A549 (cell line): ENCODE data around the gene CFAP119. TPM values are rescaled to one million over a fixed set of nuclear protein-coding genes. Genes with fewer than 3 reads are reported as not detected.

Experiments used
- ATAC-seq, 2 experiments: fragments of 200-7000 bp in 1 of 2; fragments of >200 bp in 1 of 2; cut with Nextera tagmentation in 1 of 2; cut with Tn5 transposase in 1 of 2; 3 replicates each; pipeline versions ENCODE4 v1.8.0 to v1.9.1; 2018 to 2020; ENCODE audit warnings: mild to moderate bottlenecking in 1 of 2, moderate library complexity in 1 of 2
- CTCF ChIA-PET: fragments of 300-600 bp; sonication (Branson Sonifier 250); formaldehyde crosslinking; extraction: SDS; loops from one replicate; lab custom pipeline; 2021; ENCODE audit warnings: antibody characterized with exemption, inconsistent platforms; lab: Yijun Ruan, JAX
- POLR2A ChIA-PET: fragments of 350-600 bp; formaldehyde crosslinking; extraction: SDS; loops from one replicate; lab custom pipeline; 2021; ENCODE audit warnings: antibody characterized with exemption, inconsistent platforms; lab: Yijun Ruan, JAX
- DNase-seq, 2 experiments: peaks; one replicate each; pipeline versions ENCODE4 v3.0.0 to v3.0.0-alpha.2; 2011 to 2016; ENCODE audit warnings: low read depth in 1 of 2, low spot score in 1 of 2
- FAIRE-seq: peaks from 2 replicates; lab custom pipeline; 2011; peaks lifted over from hg19 to GRCh38; lab: Jason Lieb, UNC
- H3K27ac ChIP-seq, 2 experiments: fragments of >200 bp; sonication (Bioruptor Twin); formaldehyde crosslinking; 3 replicates each; pipeline ENCODE4 v1.5.1; 2016 to 2017
- H3K4me1 ChIP-seq: fragments of >200 bp; sonication (Bioruptor Twin); formaldehyde crosslinking; 3 replicates; pipeline ENCODE4 v1.6.1; 2016
- H3K4me2 ChIP-seq: fragments of >200 bp; sonication (Bioruptor Twin); formaldehyde crosslinking; 3 replicates; pipeline ENCODE4 v1.6.1; 2016
- H3K4me3 ChIP-seq: fragments of >200 bp; sonication (Bioruptor Twin); formaldehyde crosslinking; 3 replicates; pipeline ENCODE4 v1.5.1; 2016
- H3K9me3 ChIP-seq: fragments of >200 bp; sonication (Bioruptor Twin); formaldehyde crosslinking; 3 replicates; pipeline ENCODE4 v1.6.1; 2016
- BHLHE40 ChIP-seq: IDR thresholded peaks from 2 replicates; pipeline ENCODE4 v1.6.1; 2012; ENCODE audit warnings: low read depth, low read length, inconsistent platforms
- CEBPB ChIP-seq, 2 experiments: fragments of >200 bp in 1 of 2; sonication (Bioruptor Twin) in 1 of 2; formaldehyde crosslinking in 1 of 2; IDR thresholded peaks; 2 replicates each; pipeline ENCODE4 v1.6.1; 2012 to 2016
- ESRRA ChIP-seq: fragments of 150-350 bp; IDR thresholded peaks from 2 replicates; pipeline ENCODE4 v1.6.1; 2014; ENCODE audit warnings: mild to moderate bottlenecking, low read length, borderline replicate concordance
- FOSB ChIP-seq: fragments of 250-450 bp; sonication (Bioruptor Pico); IDR thresholded peaks from 2 replicates; pipeline ENCODE4 v1.5.0; 2020; ENCODE audit warnings: mild to moderate bottlenecking, moderate library complexity
- FOSL2 ChIP-seq, 2 experiments: fragments of 450-650 bp in 1 of 2; fragments of >200 bp in 1 of 2; sonication (Bioruptor Twin) in 1 of 2; formaldehyde crosslinking; IDR thresholded peaks; 2 replicates each; pipeline versions ENCODE4 v1.5.0 to v1.6.1; 2016 to 2020; ENCODE audit warnings: mild to moderate bottlenecking in 1 of 2, moderate library complexity in 1 of 2
- GATA3 ChIP-seq: IDR thresholded peaks from 2 replicates; pipeline ENCODE4 v1.6.1; 2012; ENCODE audit warnings: borderline replicate concordance
- KDM1A ChIP-seq: fragments of 200-600 bp; sonication (generic); IDR thresholded peaks from 2 replicates; pipeline ENCODE4 v1.6.1; 2016; ENCODE audit warnings: low read depth, mild to moderate bottlenecking
- MAFK ChIP-seq: fragments of 450-650 bp; IDR thresholded peaks from 2 replicates; pipeline ENCODE4 v1.6.1; 2014; ENCODE audit not compliant: partially characterized antibody
- MAZ ChIP-seq: fragments of 150-350 bp; IDR thresholded peaks from 2 replicates; pipeline ENCODE4 v1.6.1; 2014; ENCODE audit warnings: antibody characterized with exemption, low read depth, low read length, borderline replicate concordance
- MYC ChIP-seq: IDR thresholded peaks from 2 replicates; pipeline ENCODE4 v1.6.1; 2012; ENCODE audit warnings: mild to moderate bottlenecking, inconsistent platforms, low read length, improper control_type of control experiment, borderline replicate concordance
- NFE2L2 ChIP-seq: fragments of 150-350 bp; conservative IDR thresholded peaks from 2 replicates; pipeline ENCODE4 v1.6.1; 2014; ENCODE audit warnings: low read length
- NPAS2 ChIP-seq: fragments of 250-450 bp; sonication (Bioruptor Pico); IDR thresholded peaks from 2 replicates; pipeline ENCODE4 v1.8.0; 2022; ENCODE audit warnings: mild to moderate bottlenecking, moderate library complexity, borderline replicate concordance
- PHF8 ChIP-seq: fragments of 200-600 bp; sonication (generic); IDR thresholded peaks from 2 replicates; pipeline ENCODE4 v1.6.1; 2016; ENCODE audit warnings: low read depth, mild to moderate bottlenecking, antibody characterized with exemption, moderate library complexity, borderline replicate concordance
- POLR2A ChIP-seq: IDR thresholded peaks from 2 replicates; pipeline ENCODE4 v1.6.1; 2012; ENCODE audit warnings: mild to moderate bottlenecking, low read length
- RFX5 ChIP-seq: fragments of 450-650 bp; IDR thresholded peaks from 2 replicates; pipeline ENCODE4 v1.7.1; 2014; ENCODE audit warnings: antibody characterized with exemption, mild to moderate bottlenecking, moderate library complexity
- TP53 ChIP-seq: fragments of 250-450 bp; sonication (Bioruptor Pico); IDR thresholded peaks from 2 replicates; pipeline ENCODE4 v1.5.0; 2021; ENCODE audit warnings: mild to moderate bottlenecking, moderate library complexity
- WGBS: methylation state at CpG from one replicate; pipeline ENCODE4 v1.1.6; 2017; ENCODE audit errors: missing lambda C conversion rate; 5-methylcytosine and 5-hydroxymethylcytosine counted together
- polyA plus RNA-seq, 4 experiments: library from polyadenylated mRNA; depleted of rRNA in 3 of 4; stranded (reverse); fragments of >200 nt; fragmentation: RNase III in 1 of 4; extraction: RNeasy Plus Mini Kit Qiagen cat#74134 plus additional on column Dnase treatment in 1 of 4; gene quantifications; 2 replicates in 3 of 4; 3 replicates in 1 of 4; pipeline ENCODE4 v1.2.3, GENCODE V29; 2011 to 2017
- TF ChIP-seq, protein P1 (sequence below): fragments of 450-650 bp; IDR thresholded peaks from 2 replicates; pipeline ENCODE4 v1.6.1; 2014; ENCODE audit warnings: antibody characterized with exemption
- TF ChIP-seq, protein P2 (sequence below): fragments of >200 bp; sonication (Bioruptor Twin); formaldehyde crosslinking; IDR thresholded peaks from 3 replicates; pipeline ENCODE4 v1.5.1; 2016
- TF ChIP-seq, protein P3 (sequence below): fragments of 250-450 bp; sonication (Bioruptor Pico); IDR thresholded peaks from 2 replicates; pipeline ENCODE4 v1.5.0; 2020; ENCODE audit warnings: low read depth, mild to moderate bottlenecking, moderate library complexity

Gene CFAP119
- polyA plus RNA-seq, 2 of the 4 experiments (the other 2 are of a cell fraction), result 4.5 to 9.5 TPM

DNA sequence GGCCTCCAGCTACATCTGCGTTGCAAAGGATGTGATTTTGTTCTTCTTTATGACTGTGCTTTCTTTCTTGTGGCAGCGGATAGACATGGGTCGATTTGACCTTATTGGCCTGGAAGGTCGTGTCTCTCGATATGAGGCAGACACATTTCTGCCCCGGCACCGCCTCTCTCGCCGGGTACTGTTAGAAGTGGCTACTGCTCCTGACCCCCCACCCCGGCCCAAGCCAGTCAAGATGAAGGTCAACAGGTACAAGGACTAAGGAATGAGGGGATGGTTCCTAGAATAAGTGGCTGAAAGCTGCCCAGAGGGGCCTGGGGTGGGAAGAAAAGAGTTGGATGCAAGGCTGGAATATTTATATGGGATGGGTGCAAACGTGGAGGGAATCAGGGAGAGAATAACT, 41.8 kb downstream of the CFAP119 start:
- Histone ChIP-seq H3K4me3 (no peak overlapping the region), H3K4me2 (no peak overlapping the region), H3K4me1 (peaks cover 6% of the 10 kb centered on the region; the same call in 1 of the 3 replicates), H3K27ac (no peak overlapping the region), H3K9me3 (no peaks in the 10 kb centered on the region)
- CTCF ChIA-PET, result interaction anchor here (1.4 kb wide), 1 partner anchor 15 kb away, joined by 5 read pairs; no protein-coding TSS in a partner anchor
- DNase-seq, result no peak
- TF ChIP-seq MAFK, result no peak
- TF ChIP-seq FOSB (CRISPR knock-in tag), result no peak
- TF ChIP-seq PHF8, result no peak
- TF ChIP-seq, protein P1, sequence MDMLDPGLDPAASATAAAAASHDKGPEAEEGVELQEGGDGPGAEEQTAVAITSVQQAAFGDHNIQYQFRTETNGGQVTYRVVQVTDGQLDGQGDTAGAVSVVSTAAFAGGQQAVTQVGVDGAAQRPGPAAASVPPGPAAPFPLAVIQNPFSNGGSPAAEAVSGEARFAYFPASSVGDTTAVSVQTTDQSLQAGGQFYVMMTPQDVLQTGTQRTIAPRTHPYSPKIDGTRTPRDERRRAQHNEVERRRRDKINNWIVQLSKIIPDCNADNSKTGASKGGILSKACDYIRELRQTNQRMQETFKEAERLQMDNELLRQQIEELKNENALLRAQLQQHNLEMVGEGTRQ, result no peak
- TF ChIP-seq NFE2L2, result no peak
- no peak for TF ChIP-seq GATA3
- no peak for TF ChIP-seq ESRRA
- TF ChIP-seq RFX5, result no peak
- no peak for TF ChIP-seq BHLHE40
- TF ChIP-seq, protein P2, sequence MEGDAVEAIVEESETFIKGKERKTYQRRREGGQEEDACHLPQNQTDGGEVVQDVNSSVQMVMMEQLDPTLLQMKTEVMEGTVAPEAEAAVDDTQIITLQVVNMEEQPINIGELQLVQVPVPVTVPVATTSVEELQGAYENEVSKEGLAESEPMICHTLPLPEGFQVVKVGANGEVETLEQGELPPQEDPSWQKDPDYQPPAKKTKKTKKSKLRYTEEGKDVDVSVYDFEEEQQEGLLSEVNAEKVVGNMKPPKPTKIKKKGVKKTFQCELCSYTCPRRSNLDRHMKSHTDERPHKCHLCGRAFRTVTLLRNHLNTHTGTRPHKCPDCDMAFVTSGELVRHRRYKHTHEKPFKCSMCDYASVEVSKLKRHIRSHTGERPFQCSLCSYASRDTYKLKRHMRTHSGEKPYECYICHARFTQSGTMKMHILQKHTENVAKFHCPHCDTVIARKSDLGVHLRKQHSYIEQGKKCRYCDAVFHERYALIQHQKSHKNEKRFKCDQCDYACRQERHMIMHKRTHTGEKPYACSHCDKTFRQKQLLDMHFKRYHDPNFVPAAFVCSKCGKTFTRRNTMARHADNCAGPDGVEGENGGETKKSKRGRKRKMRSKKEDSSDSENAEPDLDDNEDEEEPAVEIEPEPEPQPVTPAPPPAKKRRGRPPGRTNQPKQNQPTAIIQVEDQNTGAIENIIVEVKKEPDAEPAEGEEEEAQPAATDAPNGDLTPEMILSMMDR, result no peak
- TF ChIP-seq MYC, result no peak
- no peak for FAIRE-seq
- ATAC-seq, result no peak
- 88% methylated on average over 11 of the region's 11 CpGs for whole genome bisulfite sequencing
- POLR2A ChIA-PET, result no interaction called here

DNA sequence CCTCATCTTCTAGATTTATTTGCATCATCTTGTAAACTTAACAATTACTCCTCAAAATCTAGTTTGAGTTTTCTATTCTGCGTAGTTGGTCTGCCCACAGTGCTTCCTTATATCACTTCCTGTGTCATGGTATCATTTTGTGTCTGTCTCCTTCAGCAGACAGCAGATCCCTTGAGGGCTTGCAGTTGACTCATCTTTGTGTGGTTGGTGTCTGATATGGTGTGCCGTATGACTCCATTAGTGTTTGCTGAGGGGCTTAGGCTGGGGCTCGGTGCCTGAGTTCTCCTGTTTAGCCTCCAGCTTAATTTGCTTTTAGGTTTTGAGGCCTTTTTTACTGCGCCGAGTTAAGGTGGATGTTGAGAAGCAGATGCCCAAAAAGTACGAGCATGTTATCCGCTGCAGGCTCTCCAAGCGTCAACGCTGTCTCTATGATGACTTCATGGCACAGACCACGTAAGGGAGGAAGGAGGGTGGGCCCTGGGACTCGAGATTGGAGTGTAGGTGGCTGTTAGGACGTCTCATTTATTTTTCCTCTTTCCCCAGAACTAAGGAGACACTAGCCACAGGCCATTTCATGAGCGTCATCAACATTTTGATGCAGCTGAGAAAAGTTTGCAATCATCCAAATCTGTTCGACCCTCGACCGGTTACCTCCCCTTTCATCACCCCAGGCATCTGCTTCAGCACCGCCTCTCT, 46.0 kb downstream of the CFAP119 start:
- WGBS, result 87% methylated on average over 17 of the region's 17 CpGs
- TF ChIP-seq, protein P3, sequence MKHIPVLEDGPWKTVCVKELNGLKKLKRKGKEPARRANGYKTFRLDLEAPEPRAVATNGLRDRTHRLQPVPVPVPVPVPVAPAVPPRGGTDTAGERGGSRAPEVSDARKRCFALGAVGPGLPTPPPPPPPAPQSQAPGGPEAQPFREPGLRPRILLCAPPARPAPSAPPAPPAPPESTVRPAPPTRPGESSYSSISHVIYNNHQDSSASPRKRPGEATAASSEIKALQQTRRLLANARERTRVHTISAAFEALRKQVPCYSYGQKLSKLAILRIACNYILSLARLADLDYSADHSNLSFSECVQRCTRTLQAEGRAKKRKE (CRISPR knock-in tag), result no peak
- no peak for TF ChIP-seq NPAS2 (CRISPR knock-in tag)
- no peak for TF ChIP-seq NFE2L2
- TF ChIP-seq MAZ, result no peak
- no peak for TF ChIP-seq GATA3
- Histone ChIP-seq H3K27ac (no peak overlapping the region), H3K4me2 (no peak overlapping the region), H3K9me3 (no peaks in the 10 kb centered on the region), H3K4me3 (no peak overlapping the region), H3K4me1 (peaks cover 13% of the 10 kb centered on the region)
- ChIA-PET POLR2A (interaction anchor here (0.8 kb wide), 1 partner anchor 17 kb away, joined by 3 read pairs; no protein-coding TSS in a partner anchor), CTCF (interaction anchor here (1.7 kb wide), 1 partner anchor 21 kb away, joined by 3 read pairs; no protein-coding TSS in a partner anchor)
- FAIRE-seq, result no peak
- peak in 1 of 2 experiments; percentile 38; a peak in 2 of 6 replicates for ATAC-seq
- peak in 1 of 2 experiments; percentile 27 for DNase-seq

DNA sequence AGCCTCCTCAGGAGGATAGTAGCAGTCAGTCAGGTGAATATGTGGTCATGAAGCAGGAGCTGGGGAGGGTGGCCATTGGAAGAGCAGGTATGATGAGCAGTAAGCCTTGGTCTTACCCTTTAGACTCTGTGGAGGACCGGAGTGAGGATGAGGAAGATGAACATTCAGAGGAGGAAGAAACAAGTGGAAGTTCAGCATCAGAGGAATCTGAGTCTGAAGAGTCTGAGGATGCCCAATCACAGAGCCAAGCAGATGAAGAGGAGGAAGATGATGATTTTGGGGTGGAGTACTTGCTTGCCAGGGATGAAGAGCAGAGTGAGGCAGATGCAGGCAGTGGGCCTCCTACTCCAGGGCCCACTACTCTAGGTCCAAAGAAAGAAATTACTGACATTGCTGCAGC, 50.1 kb downstream of the CFAP119 start:
- TF ChIP-seq, protein P2, result no peak
- TF ChIP-seq MAFK, result no peak
- TF ChIP-seq RFX5, result no peak
- no peak for TF ChIP-seq TP53
- TF ChIP-seq BHLHE40, result no peak
- no peak for TF ChIP-seq GATA3
- no peak for TF ChIP-seq CEBPB (IDR thresholded peaks at IDR 0.05)
- no peak for TF ChIP-seq FOSL2 (IDR thresholded peaks at IDR 0.05)
- TF ChIP-seq FOSL2 (CRISPR knock-in tag; IDR thresholded peaks at IDR 0.05), result no peak
- TF ChIP-seq KDM1A, result no peak
- no peak for TF ChIP-seq POLR2A
- DNase-seq, result no peak
- CTCF ChIA-PET, result interaction anchor here (0.6 to 2.2 kb wide), 5 partner anchors 10 to 775 kb away, joined by 3 to 7 read pairs (median 3); no protein-coding TSS in a partner anchor
- Histone ChIP-seq H3K4me2 (no peak overlapping the region), H3K9me3 (no peaks in the 10 kb centered on the region), H3K27ac (no peak overlapping the region), H3K4me3 (no peak overlapping the region), H3K4me1 (peaks cover 13% of the 10 kb centered on the region)
- 91% methylated on average over 1 of the region's 1 CpG for WGBS
- POLR2A ChIA-PET, result no interaction called here
- no peak for FAIRE-seq
- no peak for ATAC-seq
